Measurements from ENCODE around the gene IL17REL. TPM values are rescaled to one million over a fixed set of nuclear protein-coding genes. Genes with fewer than 3 reads are reported as not detected.

Gene IL17REL
- total RNA-seq, 1 donor from 2014 or later: not detected

GRCh38 chr22:50010676-50011446, 1.7 kb downstream of the IL17REL start:
- Histone ChIP-seq H3K27ac (ENCODE audit: low read depth, low read length) (no peak overlapping the region), H3K4me3 (ENCODE audit: insufficient read depth, low read depth, low read length) (no peak overlapping the region), H3K9ac (ENCODE audit: low read length) (no peak overlapping the region), H4K20me1 (ENCODE audit: insufficient read depth, low read length) (no peaks in the 10 kb centered on the region), H2AFZ (ENCODE audit: low read depth, low read length) (no peak overlapping the region), H3K27me3 (ENCODE audit: insufficient read depth, low read length) (peaks cover 41% of the 10 kb centered on the region), H3K4me2 (ENCODE audit: low read length) (no peak overlapping the region), H3K9me3 (ENCODE audit: insufficient read depth, low read depth, low read length) (no peaks in the 10 kb centered on the region), H3K36me3 (ENCODE audit: insufficient read depth, low read length) (no peaks in the 10 kb centered on the region), H3K79me2 (ENCODE audit: insufficient read depth, low read length) (no peaks in the 10 kb centered on the region), H3K4me1 (ENCODE audit: insufficient read depth, low read length) (no peaks in the 10 kb centered on the region)
- FAIRE-seq (no peak), DNase-seq (ENCODE audit: low read depth) (no peak)
- Mint-ChIP-seq H3K27me3 (ENCODE audit: low read depth, unreplicated experiment) (peaks cover 31% of the 10 kb centered on the region), H3K9me3 (ENCODE audit: unreplicated experiment) (peaks cover 2% of the 10 kb centered on the region), H3K4me3 (ENCODE audit: unreplicated experiment) (no peak overlapping the region), H3K36me3 (ENCODE audit: low read depth, unreplicated experiment) (no peaks in the 10 kb centered on the region), H3K27ac (ENCODE audit: unreplicated experiment) (no peak overlapping the region), H3K4me1 (ENCODE audit: low read depth, unreplicated experiment) (no peaks in the 10 kb centered on the region)
- peak; percentile 46 for TF ChIP-seq EZH2 (IDR thresholded peaks at IDR 0.05; ENCODE audit: insufficient read depth, low read length)
- TF ChIP-seq CTCF (IDR thresholded peaks at IDR 0.05; ENCODE audit: insufficient read depth, low read depth, low read length): no peak

- no peaks in the 10 kb centered on the region for H3K9me3 ChIP-seq (ENCODE audit: insufficient read depth, low read depth, low read length)
- no peaks in the 10 kb centered on the region for H3K79me2 ChIP-seq (ENCODE audit: insufficient read depth, low read length)
- FAIRE-seq: no peak
- Mint-ChIP-seq H3K4me1 (ENCODE audit: low read depth, unreplicated experiment) (no peaks in the 10 kb centered on the region), H3K9me3 (ENCODE audit: unreplicated experiment) (peaks cover 2% of the 10 kb centered on the region), H3K27me3 (ENCODE audit: low read depth, unreplicated experiment) (peaks cover 35% of the 10 kb centered on the region), H3K4me3 (ENCODE audit: unreplicated experiment) (no peak overlapping the region), H3K27ac (ENCODE audit: unreplicated experiment) (no peak overlapping the region), H3K36me3 (ENCODE audit: low read depth, unreplicated experiment) (no peaks in the 10 kb centered on the region)
- no peak overlapping the region for H3K4me3 ChIP-seq (ENCODE audit: insufficient read depth, low read depth, low read length)
- no peaks in the 10 kb centered on the region for H3K36me3 ChIP-seq (ENCODE audit: insufficient read depth, low read length)
- TF ChIP-seq EZH2 (IDR thresholded peaks at IDR 0.05; ENCODE audit: insufficient read depth, low read length) (peak; percentile 40), CTCF (IDR thresholded peaks at IDR 0.05; ENCODE audit: insufficient read depth, low read depth, low read length) (no peak)
- no peak overlapping the region for H2AFZ ChIP-seq (ENCODE audit: low read depth, low read length)
- DNase-seq (ENCODE audit: low read depth): no peak
- H3K4me1 ChIP-seq (ENCODE audit: insufficient read depth, low read length): no peaks in the 10 kb centered on the region
- no peak overlapping the region for H3K4me2 ChIP-seq (ENCODE audit: low read length)
- no peak overlapping the region for H3K9ac ChIP-seq (ENCODE audit: low read length)
- H4K20me1 ChIP-seq (ENCODE audit: insufficient read depth, low read length): no peaks in the 10 kb centered on the region
- H3K27ac ChIP-seq (ENCODE audit: low read depth, low read length): no peak overlapping the region
- H3K27me3 ChIP-seq (ENCODE audit: insufficient read depth, low read length): peaks cover 43% of the 10 kb centered on the region
Observed at GRCh38 chr22:50009765-50010675, 2.5 kb downstream of the IL17REL start.
